ENCODE measurements around the gene RBM25.
"Not testable (repeated sequence)": the region's sequence is repeated elsewhere in the genome, so short reads cannot be mapped to it uniquely, and the experiment has no call there.

Gene RBM25

GRCh38 chr14:73168274-73168673, 109.9 kb downstream of the RBM25 start:
- in situ Hi-C loops (cut with MboI; ENCODE audit: low sequenced_read_pairs), result no loop called here

GRCh38 chr14:73168691-73169090, 110.4 kb downstream of the RBM25 start:
- in situ Hi-C loops (cut with MboI; ENCODE audit: low sequenced_read_pairs), result no loop called here

- in situ Hi-C loops (cut with MboI; ENCODE audit: low sequenced_read_pairs), result not testable (repeated sequence)
Measured at GRCh38 chr14:73169855-73170254, 111.5 kb downstream of the RBM25 start.

- in situ Hi-C loops (cut with MboI; ENCODE audit: low sequenced_read_pairs), result no loop called here
Measured at GRCh38 chr14:73170686-73171085, 112.4 kb downstream of the RBM25 start.

GRCh38 chr14:73172500-73172899, 114.2 kb downstream of the RBM25 start:
- in situ Hi-C loops (cut with MboI; ENCODE audit: low sequenced_read_pairs), result no loop called here

- in situ Hi-C loops (cut with MboI; ENCODE audit: low sequenced_read_pairs), result no loop called here
Measured at GRCh38 chr14:73173092-73173735, 114.9 kb downstream of the RBM25 start.

Data from HL-60/S4 treated with phorbol 12-myristate 13-acetate at 8.2 ng/mL for 4 days and 3 days (cell line).